GDM1 (cell line): ENCODE data around the gene NSD1.
"Not testable (repeated sequence)": the region's sequence is repeated elsewhere in the genome, so short reads cannot be mapped to it uniquely, and the experiment has no call there.

Source experiments
- DNase-seq: peaks from one replicate; lab custom pipeline; 2025; lab: John Stamatoyannopoulos, UW

The NSD1 gene

DNA sequence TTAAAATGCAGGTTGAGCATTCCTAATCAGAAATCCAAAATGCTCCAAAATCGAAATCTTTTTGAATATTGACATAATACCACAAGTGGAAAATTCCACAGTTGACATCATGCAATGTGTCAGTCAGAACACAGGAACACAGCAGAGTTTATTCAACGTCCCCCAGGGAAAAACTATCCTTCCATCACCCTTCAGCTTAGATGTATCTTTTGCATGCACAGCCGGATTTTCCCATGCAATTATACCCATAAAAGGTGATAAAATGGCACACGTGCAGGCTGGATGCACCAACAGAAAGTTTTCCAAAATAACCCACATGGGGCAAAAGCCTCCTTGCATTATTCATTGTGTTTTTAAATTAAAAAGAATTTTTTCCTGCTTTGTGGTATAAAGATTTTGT is 98.8 kb downstream of the NSD1 start:
- DNase-seq, result no peak

GRCh38 chr5:177232761-177233160 is 99.2 kb downstream of the NSD1 start:
- DNase-seq, result no peak

DNA sequence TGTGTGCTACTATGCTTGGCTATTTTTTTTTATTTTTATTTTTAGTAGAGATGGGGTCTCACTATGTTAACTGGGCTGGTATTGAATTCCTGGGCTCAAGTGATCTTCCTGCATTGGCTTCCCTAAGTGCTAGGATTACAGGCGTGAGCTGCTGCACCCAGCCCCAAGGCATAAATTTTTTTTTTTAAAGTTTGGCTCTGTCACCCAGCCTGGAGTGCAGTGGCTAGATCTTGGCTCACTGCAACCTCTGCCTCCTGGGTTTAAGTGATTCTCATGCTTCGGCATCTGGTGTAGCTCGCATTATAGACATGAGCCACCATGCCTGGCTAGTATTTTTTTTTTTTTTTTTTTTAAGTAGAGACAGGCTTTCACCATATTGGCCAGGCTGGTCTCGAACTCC is 99.6 kb downstream of the NSD1 start:
- no peak for DNase-seq

DNA sequence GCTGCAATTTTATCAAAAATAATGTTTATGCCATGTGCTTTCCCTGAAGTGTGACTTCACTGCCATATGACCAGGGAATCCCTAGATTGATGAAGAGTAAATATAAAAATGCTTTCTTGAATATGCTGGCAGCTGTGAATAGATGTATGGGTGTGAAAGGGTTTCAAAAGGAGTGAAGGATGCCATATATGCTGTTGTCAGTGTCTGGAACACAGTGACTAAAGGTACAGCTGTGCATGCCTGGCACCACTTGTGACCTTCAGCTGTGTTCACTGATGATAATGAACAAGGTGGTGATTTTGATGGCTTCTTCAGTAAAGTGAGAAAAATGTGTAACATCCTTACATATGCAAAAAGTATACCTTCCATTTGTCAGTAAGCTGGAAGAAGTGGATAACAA is 100.2 kb downstream of the NSD1 start:
- no peak for DNase-seq

DNA sequence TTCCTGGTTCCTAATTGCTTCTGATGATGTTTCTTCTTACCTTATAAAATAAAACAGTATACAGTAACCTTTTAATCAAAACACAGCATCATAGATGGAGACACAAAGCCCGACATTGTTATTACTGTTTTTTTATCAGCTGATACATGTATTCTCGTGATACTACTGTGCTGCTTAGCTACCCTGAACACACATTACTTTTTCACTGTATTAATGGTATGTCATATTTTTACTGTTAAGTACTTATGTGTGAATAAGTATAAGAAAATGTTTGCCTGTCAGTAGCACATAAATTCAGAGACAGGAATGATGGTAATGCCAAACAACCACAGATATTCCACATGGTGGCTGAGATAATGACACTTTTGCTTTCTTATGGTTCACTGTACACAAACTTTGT is 101.3 kb downstream of the NSD1 start:
- DNase-seq, result no peak

GRCh38 chr5:177241768-177242167 is 108.2 kb downstream of the NSD1 start:
- no peak for DNase-seq

- no peak for DNase-seq
Observed at GRCh38 chr5:177242304-177242703, 108.7 kb downstream of the NSD1 start.

DNA sequence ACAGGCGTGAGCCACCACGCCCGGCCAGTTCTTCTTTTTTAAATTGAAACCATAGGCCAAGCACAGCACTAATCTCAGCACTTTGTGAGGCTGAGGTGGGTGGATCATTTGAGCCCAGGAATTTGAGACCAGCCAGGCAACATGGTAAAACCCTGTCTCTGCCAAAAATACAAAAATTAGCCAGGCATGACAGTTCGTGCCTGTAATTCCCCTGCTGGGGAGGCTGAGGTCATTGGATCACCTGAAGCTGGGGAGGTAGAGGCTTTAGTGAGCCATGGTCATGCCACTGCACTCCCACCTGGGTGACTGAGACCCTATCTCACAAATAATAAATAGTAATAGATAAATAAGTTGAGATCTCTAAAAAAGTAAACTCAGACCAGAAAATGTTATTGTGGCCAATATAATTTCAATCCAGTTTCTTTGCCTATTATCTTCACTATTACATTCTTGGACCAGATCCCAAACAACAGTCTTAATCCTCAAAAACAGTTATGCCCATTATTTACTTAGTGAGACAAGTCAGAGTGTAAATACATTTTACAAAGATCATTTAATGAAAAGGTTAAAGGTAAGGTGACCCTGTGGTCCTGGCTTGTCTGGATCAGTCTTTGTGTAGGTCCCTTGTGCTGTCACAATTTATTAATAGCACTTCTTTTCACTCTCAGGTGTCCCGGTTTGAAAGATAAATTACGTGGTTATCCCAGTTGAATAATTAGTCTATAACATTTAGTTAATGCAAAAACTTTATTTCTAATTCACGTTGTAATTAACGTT is 116.4 kb downstream of the NSD1 start:
- DNase-seq, result no peak

GRCh38 chr5:177253252-177253651 is 119.7 kb downstream of the NSD1 start:
- no peak for DNase-seq

DNA sequence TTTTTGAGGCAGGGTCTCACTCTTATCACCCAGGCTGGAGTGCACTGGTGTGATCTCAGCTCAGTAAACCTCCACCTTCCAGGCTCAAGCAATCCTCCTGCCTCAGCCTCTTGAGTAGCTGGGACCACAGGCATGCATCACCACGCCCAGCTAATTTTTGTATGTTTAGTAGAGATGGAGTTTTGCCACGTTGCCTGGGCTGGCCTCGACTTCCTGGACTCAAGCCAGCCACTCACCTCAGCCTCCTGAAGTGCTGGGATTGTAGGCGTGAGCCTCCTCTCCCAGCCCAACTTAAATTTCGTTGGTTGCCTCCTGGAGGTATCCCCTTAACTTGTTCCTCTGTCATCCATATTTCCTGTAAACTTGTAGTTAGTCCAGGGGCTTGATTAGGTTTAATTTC is 122.7 kb downstream of the NSD1 start:
- no peak for DNase-seq

GRCh38 chr5:177258711-177259110 is 125.1 kb downstream of the NSD1 start:
- DNase-seq, result not testable (repeated sequence)

DNA sequence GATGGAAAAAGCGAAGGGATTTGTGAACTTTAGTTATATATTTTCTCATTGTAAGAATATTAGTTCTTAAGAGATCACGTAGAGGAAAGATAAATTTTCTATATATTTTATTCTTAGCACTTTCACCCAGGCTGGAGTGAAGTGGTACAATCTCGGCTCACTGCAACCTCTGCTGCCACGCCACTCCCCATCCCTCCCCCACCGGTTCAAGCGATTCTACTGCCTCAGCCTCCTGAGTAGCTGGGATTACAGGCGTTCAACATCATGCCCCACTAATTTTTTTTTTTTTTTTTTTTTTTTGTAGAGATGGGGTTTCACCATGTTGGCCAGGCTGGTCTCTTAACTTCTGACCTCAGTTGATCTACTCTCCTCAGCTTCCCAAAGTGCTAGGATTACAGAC is 127.4 kb downstream of the NSD1 start:
- DNase-seq, result no peak

DNA sequence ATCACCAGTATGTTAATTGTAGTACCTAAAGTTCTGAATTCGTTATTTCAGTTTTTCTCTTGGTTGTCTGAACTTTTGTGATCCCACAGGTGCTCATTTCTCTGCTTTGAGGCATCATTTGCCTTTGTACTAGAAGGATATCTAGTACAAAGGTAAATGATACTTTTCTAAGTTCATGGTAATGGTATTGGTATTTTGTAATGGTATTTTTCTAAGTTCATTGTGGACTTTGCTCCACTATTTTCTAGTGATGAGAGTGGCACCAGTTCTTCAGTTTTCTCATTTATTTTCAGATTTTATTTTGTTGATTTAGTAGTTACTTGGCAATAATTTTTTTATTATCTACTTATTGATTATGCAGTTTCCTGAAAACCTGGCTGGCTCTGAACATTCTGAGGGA is 127.9 kb downstream of the NSD1 start:
- DNase-seq, result no peak

DNA sequence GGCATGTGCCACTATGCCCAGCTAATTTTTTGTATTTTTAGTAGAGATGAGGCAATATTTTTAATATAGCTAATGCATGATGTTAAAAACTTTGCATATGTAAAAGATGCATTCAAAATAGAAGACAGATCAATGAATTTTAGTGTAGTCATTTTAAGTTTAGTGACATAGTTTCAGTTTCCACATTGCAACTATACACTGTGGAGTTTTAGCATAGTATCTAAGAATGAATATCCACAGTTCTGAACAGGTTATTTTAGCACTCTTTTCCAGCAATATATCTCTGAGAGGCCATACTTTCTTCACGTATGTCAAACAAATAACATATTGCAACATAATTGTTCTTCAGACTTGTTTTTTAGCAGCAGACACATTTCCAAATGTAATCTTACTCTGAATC is 130.6 kb downstream of the NSD1 start:
- DNase-seq, result no peak

DNA sequence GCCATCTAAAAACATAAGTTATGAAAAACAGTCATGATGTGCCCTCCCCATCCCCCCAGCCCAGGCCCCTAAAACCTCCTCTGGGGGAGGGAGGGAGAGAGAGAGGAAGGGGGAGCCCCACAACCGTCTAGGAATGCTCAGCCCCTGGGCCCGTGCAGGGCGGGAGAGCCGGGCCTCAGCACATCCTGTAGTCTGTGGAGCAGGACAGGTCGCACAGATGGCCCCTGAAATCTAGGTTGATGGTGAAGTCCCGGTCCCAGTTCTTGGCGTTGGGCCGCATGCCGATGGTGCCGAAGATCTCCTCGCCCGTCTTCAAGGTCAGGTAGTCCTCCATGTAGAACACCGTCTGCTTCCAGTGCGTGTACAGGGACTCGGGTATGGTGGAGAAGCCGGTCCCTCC is 131.8 kb downstream of the NSD1 start:
- DNase-seq, result no peak

- DNase-seq, result no peak
Observed at GRCh38 chr5:177269232-177269895, 135.8 kb downstream of the NSD1 start.

GRCh38 chr5:177269976-177270375 is 136.4 kb downstream of the NSD1 start:
- DNase-seq, result no peak

GRCh38 chr5:177270653-177271052 is 137.1 kb downstream of the NSD1 start:
- no peak for DNase-seq

DNA sequence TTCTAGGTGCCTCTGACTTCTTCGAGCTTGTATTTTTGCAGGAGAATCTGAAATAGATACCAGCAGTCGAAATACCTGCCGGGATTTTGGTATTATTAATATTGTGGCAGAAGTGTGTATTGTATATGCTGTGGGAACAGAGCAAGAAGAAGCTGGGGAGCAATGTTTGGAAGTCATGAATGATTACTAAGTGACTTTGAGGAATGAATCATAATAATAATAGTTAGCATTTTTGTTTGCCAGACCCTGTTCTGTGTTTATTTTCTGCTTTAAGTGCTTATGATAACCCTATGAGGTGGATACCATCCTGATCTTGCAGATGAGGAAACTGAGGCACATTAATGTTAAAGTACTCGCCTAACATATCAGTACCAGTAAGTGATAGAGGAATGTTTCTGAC is 137.5 kb downstream of the NSD1 start:
- DNase-seq, result no peak

DNA sequence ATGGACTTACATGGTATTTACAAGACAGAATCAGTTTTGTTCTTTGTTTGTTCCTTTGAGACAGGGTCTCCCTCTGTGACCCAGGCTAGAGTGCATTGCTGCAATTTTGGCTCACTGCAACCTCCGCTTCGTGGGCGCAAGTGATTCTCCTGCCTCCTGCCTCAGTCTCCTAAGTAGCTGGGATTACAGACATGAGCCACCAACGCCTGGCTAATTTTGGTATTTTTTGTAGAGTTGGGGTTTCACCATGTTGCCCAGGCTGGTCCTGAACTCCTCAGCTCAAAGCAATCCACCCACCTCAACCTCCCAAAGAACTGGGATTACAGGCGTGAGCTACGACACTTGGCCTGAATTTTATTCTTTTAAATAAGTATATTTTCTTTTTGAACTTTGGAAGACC is 142.3 kb downstream of the NSD1 start:
- DNase-seq, result no peak

GRCh38 chr5:177276886-177277285 is 143.3 kb downstream of the NSD1 start:
- no peak for DNase-seq

GRCh38 chr5:177288191-177288590 is 154.6 kb downstream of the NSD1 start:
- no peak for DNase-seq

DNA sequence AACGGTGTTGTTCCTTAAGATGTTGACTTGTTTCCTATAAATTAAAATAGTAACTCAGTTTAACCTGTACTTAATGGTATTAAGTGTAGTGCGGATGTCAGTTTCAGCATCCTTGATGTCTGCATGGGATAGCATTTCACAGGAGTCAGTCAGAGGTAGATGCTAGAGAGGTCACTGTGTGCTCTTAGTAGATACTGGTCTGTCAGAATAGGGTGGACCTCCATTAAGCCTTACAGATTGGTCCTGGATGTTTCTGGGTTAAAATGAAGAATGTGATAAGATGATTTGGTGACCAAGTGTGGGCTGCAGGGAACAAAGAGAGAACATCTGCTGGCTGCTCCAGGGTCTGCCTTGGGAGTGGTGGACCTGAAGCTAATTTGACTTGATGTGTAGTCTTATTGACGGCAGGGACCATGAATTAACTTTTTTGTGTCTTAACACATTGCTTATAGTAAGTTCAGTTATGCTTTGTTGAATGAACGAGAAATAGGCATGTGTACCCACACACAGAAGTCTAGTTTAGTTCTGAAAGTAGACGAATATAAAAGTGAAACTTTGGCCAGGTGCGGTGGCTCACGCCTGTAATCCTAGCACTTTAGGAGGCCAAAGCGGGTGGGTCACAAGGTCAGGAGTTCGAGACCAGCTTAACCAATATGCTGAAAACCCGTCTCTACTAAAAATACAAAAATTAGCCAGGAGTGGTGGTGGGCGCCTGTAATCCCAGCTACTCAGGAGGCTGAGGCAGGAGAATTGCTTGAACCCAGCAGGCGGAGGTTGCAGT is 157.4 kb downstream of the NSD1 start:
- DNase-seq, result no peak
